GM12891 (cell line): Measurements from ENCODE around the gene ALPK3.

Source experiments
- PAX5 ChIP-seq: IDR thresholded peaks from 2 replicates; pipeline ENCODE4 v1.6.1; 2011; ENCODE audit warnings: low read length, moderate library complexity, mild to moderate bottlenecking; ENCODE audit not compliant: insufficient read depth, severe bottlenecking
- POLR2A ChIP-seq: IDR thresholded peaks from 2 replicates; pipeline ENCODE4 v1.6.1; 2011; ENCODE audit warnings: low read depth, low read length, control low read depth
- POLR2AphosphoS5 ChIP-seq: IDR thresholded peaks from 2 replicates; pipeline ENCODE4 v1.6.1; 2011; ENCODE audit warnings: low read depth, low read length, control low read depth
- SPI1 ChIP-seq: IDR thresholded peaks from 2 replicates; pipeline ENCODE4 v1.6.1; 2011; ENCODE audit warnings: low read depth, low read length, control low read depth
- TAF1 ChIP-seq: IDR thresholded peaks from 2 replicates; pipeline ENCODE4 v1.6.1; 2011; ENCODE audit warnings: low read depth, low read length, control low read depth

- no peak for TF ChIP-seq POLR2AphosphoS5
- TF ChIP-seq POLR2A: no peak
- TF ChIP-seq SPI1: no peak
- TF ChIP-seq PAX5: no peak
- no peak for TF ChIP-seq TAF1
Measured at GRCh38 chr15:84831028-84831427, 13.9 kb downstream of the ALPK3 start.
